ENCODE measurements around the gene CRTC1. TPM values are rescaled to one million over a fixed set of nuclear protein-coding genes. Genes with fewer than 3 reads are reported as not detected.

Gene CRTC1
- total RNA-seq, 1 experiment from 2014 or later, result 19.0 TPM

GRCh38 chr19:18717601-18718000 is 34.1 kb downstream of the CRTC1 start:
- no peak overlapping the region for H3K56ac ChIP-seq (ENCODE audit: insufficient read length, low read depth, low read length)
- WGBS (ENCODE audit: extremely low coverage, insufficient read length, low lambda C conversion rate), result no CpG with 5 or more reads among the region's 10 CpGs
- no peak overlapping the region for H3K9ac ChIP-seq (ENCODE audit: extremely low read depth, insufficient read length, low read length)
- no peak overlapping the region for H3K18ac ChIP-seq (ENCODE audit: insufficient read length, low read depth, low read length)
- H2BK15ac ChIP-seq (ENCODE audit: low read depth, low read length), result no peak overlapping the region
- no peak overlapping the region for H2AFZ ChIP-seq (ENCODE audit: low read length)
- no peak for TF ChIP-seq CTCF (conservative IDR thresholded peaks at IDR 0.05)
- DNase-seq, result peak; percentile 28
- no peaks in the 10 kb centered on the region for H3K79me2 ChIP-seq (ENCODE audit: insufficient read depth, low read length)
- no peak overlapping the region for H4K91ac ChIP-seq (ENCODE audit: insufficient read length, low read depth, low read length)
- no peaks in the 10 kb centered on the region for H4K20me1 ChIP-seq (ENCODE audit: control insufficient read depth, insufficient read depth, insufficient read length)
- H3K4me2 ChIP-seq (ENCODE audit: insufficient read depth, insufficient read length, low read length), result no peak overlapping the region
- no peak overlapping the region for H3T11ph ChIP-seq (ENCODE audit: low read length)
- no peak overlapping the region for H2BK120ac ChIP-seq (ENCODE audit: low read depth, low read length, poor library complexity, severe bottlenecking)
- no peak overlapping the region for H4K8ac ChIP-seq (replicated peaks; ENCODE audit: insufficient read length, low read depth, low read length)
- no peaks in the 10 kb centered on the region; the same call in 1 of the 2 replicates for H3K4me1 ChIP-seq (ENCODE audit: insufficient read depth, low read length)
- H3K23ac ChIP-seq (ENCODE audit: insufficient read length, low read depth, low read length), result no peak overlapping the region
- Mint-ChIP-seq H3K9me3 (no peaks in the 10 kb centered on the region), H3K27me3 (ENCODE audit: low read depth) (no peaks in the 10 kb centered on the region; the same call in 1 of the 2 replicates), H3K36me3 (ENCODE audit: insufficient read depth in 1 of 3, low read depth in 3 of 3) (peaks cover 0 to 7% (median 5%) of the 10 kb centered on the region in 3 experiments; a peak in 3 of 7 replicates), H3K4me1 (peaks cover 8 to 14% of the 10 kb centered on the region in 2 experiments), H3K27ac (peak overlapping the region in 1 of 3 experiments; percentile 52; a peak in 2 of 7 replicates), H3K4me3 (no peak overlapping the region)
- no peak overlapping the region for H2BK5ac ChIP-seq (ENCODE audit: insufficient read length, low read length)
- no peaks in the 10 kb centered on the region for H3K23me2 ChIP-seq (ENCODE audit: insufficient read length, low read depth, low read length, poor library complexity, severe bottlenecking)
- H2BK12ac ChIP-seq (ENCODE audit: insufficient read length, low read depth, low read length), result no peak overlapping the region
- H2AK5ac ChIP-seq (ENCODE audit: insufficient read length, low read length), result no peak overlapping the region
- H2BK20ac ChIP-seq (ENCODE audit: low read depth, low read length, poor library complexity, severe bottlenecking), result no peak overlapping the region
- no peaks in the 10 kb centered on the region for H3K27me3 ChIP-seq (ENCODE audit: insufficient read depth, low read length)
- H3K9me3 ChIP-seq (ENCODE audit: control insufficient read depth, low read depth, low read length), result no peaks in the 10 kb centered on the region
- H3K4ac ChIP-seq (ENCODE audit: low read depth, low read length), result no peak overlapping the region
- H3K79me1 ChIP-seq (ENCODE audit: insufficient read depth, low read depth, low read length, poor library complexity, severe bottlenecking), result no peaks in the 10 kb centered on the region
- no peak overlapping the region for H4K5ac ChIP-seq (ENCODE audit: insufficient read length, low read depth, low read length)
- peak overlapping the region; percentile 6; the same call in 1 of the 2 replicates for H3K14ac ChIP-seq (ENCODE audit: insufficient read depth, low read length)
- no peak overlapping the region for H3K27ac ChIP-seq (ENCODE audit: insufficient read length, low read depth, low read length)

Measured in H9 (cell line).